Measurements from ENCODE around the gene TRPC6. TPM values are rescaled to one million over a fixed set of nuclear protein-coding genes. Genes with fewer than 3 reads are reported as not detected.

The TRPC6 gene
- polyA plus RNA-seq, 1 donor from 2014 or later, result 0.11 TPM

- H3K27me3 ChIP-seq (ENCODE audit: insufficient read depth, low read depth, low read length), result no peaks in the 10 kb centered on the region
- no peaks in the 10 kb centered on the region for H3K79me2 ChIP-seq (replicated peaks; ENCODE audit: insufficient read depth, low read length)
- no peaks in the 10 kb centered on the region for H3K9me2 ChIP-seq (ENCODE audit: insufficient read depth, low read length)
- no peaks in the 10 kb centered on the region for H3K9me3 ChIP-seq (ENCODE audit: low read length)
- no peak overlapping the region for H2AFZ ChIP-seq (ENCODE audit: low read depth, low read length)
- H3K4me3 ChIP-seq (ENCODE audit: low read length), result no peak overlapping the region
- H3K36me3 ChIP-seq (ENCODE audit: insufficient read depth, low read length), result no peaks in the 10 kb centered on the region
- no peaks in the 10 kb centered on the region for H3F3A ChIP-seq (ENCODE audit: insufficient read depth, low read length, poor library complexity, severe bottlenecking)
- H4K20me1 ChIP-seq (ENCODE audit: insufficient read depth), result no peaks in the 10 kb centered on the region
- no peak overlapping the region for H3K9ac ChIP-seq (ENCODE audit: low read length)
- H3K27ac ChIP-seq (ENCODE audit: low read length), result no peak overlapping the region
- H3K4me2 ChIP-seq (ENCODE audit: low read length), result no peak overlapping the region
- TF ChIP-seq, protein P1, sequence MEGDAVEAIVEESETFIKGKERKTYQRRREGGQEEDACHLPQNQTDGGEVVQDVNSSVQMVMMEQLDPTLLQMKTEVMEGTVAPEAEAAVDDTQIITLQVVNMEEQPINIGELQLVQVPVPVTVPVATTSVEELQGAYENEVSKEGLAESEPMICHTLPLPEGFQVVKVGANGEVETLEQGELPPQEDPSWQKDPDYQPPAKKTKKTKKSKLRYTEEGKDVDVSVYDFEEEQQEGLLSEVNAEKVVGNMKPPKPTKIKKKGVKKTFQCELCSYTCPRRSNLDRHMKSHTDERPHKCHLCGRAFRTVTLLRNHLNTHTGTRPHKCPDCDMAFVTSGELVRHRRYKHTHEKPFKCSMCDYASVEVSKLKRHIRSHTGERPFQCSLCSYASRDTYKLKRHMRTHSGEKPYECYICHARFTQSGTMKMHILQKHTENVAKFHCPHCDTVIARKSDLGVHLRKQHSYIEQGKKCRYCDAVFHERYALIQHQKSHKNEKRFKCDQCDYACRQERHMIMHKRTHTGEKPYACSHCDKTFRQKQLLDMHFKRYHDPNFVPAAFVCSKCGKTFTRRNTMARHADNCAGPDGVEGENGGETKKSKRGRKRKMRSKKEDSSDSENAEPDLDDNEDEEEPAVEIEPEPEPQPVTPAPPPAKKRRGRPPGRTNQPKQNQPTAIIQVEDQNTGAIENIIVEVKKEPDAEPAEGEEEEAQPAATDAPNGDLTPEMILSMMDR (IDR thresholded peaks at IDR 0.05; ENCODE audit: poor library complexity, severe bottlenecking), result no peak
- TF ChIP-seq POLR2AphosphoS5 (IDR thresholded peaks at IDR 0.05) (no peak), RAD21 (conservative IDR thresholded peaks at IDR 0.05) (no peak), SMC3 (conservative IDR thresholded peaks at IDR 0.05; ENCODE audit: poor library complexity) (no peak), EZH2 (IDR thresholded peaks at IDR 0.05; ENCODE audit: borderline replicate concordance, insufficient read depth, low read length, poor library complexity, severe bottlenecking) (no peak), REST (IDR thresholded peaks at IDR 0.05; ENCODE audit: borderline replicate concordance) (no peak)
Observed at GRCh38 chr11:101453682-101454081, 130.1 kb downstream of the TRPC6 start.

GRCh38 chr11:101448881-101449442 is 134.8 kb downstream of the TRPC6 start:
- Histone ChIP-seq H3K9ac (ENCODE audit: low read length) (no peak overlapping the region), H3K4me2 (ENCODE audit: low read length) (no peak overlapping the region), H2AFZ (ENCODE audit: low read depth, low read length) (no peak overlapping the region), H3K9me2 (ENCODE audit: insufficient read depth, low read length) (no peaks in the 10 kb centered on the region), H3K79me2 (replicated peaks; ENCODE audit: insufficient read depth, low read length) (no peaks in the 10 kb centered on the region), H3K9me3 (ENCODE audit: low read length) (no peaks in the 10 kb centered on the region), H3K27ac (ENCODE audit: low read length) (no peak overlapping the region), H3F3A (ENCODE audit: insufficient read depth, low read length, poor library complexity, severe bottlenecking) (no peaks in the 10 kb centered on the region), H3K36me3 (ENCODE audit: insufficient read depth, low read length) (no peaks in the 10 kb centered on the region), H4K20me1 (ENCODE audit: insufficient read depth) (no peaks in the 10 kb centered on the region), H3K4me3 (ENCODE audit: low read length) (no peak overlapping the region), H3K27me3 (ENCODE audit: insufficient read depth, low read depth, low read length) (no peaks in the 10 kb centered on the region)
- TF ChIP-seq TAF1 (IDR thresholded peaks at IDR 0.05; ENCODE audit: low read depth) (no peak), REST (IDR thresholded peaks at IDR 0.05; ENCODE audit: borderline replicate concordance) (no peak), POLR2AphosphoS5 (IDR thresholded peaks at IDR 0.05) (no peak), RAD21 (conservative IDR thresholded peaks at IDR 0.05) (no peak), EP300 (conservative IDR thresholded peaks at IDR 0.05; ENCODE audit: poor library complexity, severe bottlenecking) (no peak), SMC3 (conservative IDR thresholded peaks at IDR 0.05; ENCODE audit: poor library complexity) (no peak), MXI1 (conservative IDR thresholded peaks at IDR 0.05; ENCODE audit: poor library complexity, severe bottlenecking) (no peak), EZH2 (IDR thresholded peaks at IDR 0.05; ENCODE audit: borderline replicate concordance, insufficient read depth, low read length, poor library complexity, severe bottlenecking) (no peak)
- TF ChIP-seq, protein P1 (IDR thresholded peaks at IDR 0.05; ENCODE audit: poor library complexity, severe bottlenecking), result no peak
